Cardiac fibroblast (primary cell): ENCODE measurements around the gene LPCAT3.
"Not testable (repeated sequence)": the region's sequence is repeated elsewhere in the genome, so short reads cannot be mapped to it uniquely, and the experiment has no call there.

Source experiments
- DNase-seq, 2 donors: peaks; one replicate each; pipeline versions ENCODE4 v3.0.0 to v3.0.0-alpha.2; 2010; ENCODE audit warnings: low read depth in 2 of 2
- H3K4me3 ChIP-seq, 2 donors: replicated peaks in 1 of 2; 1 replicate in 1 of 2; 2 replicates in 1 of 2; pipeline ENCODE4 v1.5.1; 2011; ENCODE audit warnings: low read depth in 2 of 2, low read length in 2 of 2, mild to moderate bottlenecking in 2 of 2, moderate library complexity in 1 of 2
- TF ChIP-seq, protein P1 (sequence below): IDR thresholded peaks from one replicate; pipeline ENCODE4 v1.5.1; 2011; ENCODE audit warnings: low read depth, mild to moderate bottlenecking, low read length, inconsistent platforms

LPCAT3 gene

DNA sequence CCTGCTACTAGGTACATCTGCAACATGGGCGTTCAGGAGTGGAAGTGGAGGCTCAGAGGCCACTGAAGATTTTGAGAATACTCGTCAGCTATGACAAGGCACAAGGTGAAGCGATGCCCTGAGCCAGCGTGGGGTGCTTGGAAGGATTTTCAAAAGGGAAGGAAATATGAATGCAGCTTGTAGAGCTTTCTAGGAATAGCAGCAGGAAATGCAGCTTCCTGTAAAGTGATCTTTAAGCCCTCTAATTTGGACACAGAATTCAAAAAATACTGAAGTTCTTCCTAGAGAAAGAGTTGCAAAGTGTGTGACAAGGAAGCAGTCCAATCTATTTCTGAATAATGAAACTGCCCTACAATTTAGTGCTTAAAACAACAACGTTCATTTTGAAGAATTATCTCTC, 29.0 kb upstream of the LPCAT3 start:
- TF ChIP-seq, protein P1, sequence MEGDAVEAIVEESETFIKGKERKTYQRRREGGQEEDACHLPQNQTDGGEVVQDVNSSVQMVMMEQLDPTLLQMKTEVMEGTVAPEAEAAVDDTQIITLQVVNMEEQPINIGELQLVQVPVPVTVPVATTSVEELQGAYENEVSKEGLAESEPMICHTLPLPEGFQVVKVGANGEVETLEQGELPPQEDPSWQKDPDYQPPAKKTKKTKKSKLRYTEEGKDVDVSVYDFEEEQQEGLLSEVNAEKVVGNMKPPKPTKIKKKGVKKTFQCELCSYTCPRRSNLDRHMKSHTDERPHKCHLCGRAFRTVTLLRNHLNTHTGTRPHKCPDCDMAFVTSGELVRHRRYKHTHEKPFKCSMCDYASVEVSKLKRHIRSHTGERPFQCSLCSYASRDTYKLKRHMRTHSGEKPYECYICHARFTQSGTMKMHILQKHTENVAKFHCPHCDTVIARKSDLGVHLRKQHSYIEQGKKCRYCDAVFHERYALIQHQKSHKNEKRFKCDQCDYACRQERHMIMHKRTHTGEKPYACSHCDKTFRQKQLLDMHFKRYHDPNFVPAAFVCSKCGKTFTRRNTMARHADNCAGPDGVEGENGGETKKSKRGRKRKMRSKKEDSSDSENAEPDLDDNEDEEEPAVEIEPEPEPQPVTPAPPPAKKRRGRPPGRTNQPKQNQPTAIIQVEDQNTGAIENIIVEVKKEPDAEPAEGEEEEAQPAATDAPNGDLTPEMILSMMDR, result no peak
- no peak overlapping the region for H3K4me3 ChIP-seq
- no peak for DNase-seq

DNA sequence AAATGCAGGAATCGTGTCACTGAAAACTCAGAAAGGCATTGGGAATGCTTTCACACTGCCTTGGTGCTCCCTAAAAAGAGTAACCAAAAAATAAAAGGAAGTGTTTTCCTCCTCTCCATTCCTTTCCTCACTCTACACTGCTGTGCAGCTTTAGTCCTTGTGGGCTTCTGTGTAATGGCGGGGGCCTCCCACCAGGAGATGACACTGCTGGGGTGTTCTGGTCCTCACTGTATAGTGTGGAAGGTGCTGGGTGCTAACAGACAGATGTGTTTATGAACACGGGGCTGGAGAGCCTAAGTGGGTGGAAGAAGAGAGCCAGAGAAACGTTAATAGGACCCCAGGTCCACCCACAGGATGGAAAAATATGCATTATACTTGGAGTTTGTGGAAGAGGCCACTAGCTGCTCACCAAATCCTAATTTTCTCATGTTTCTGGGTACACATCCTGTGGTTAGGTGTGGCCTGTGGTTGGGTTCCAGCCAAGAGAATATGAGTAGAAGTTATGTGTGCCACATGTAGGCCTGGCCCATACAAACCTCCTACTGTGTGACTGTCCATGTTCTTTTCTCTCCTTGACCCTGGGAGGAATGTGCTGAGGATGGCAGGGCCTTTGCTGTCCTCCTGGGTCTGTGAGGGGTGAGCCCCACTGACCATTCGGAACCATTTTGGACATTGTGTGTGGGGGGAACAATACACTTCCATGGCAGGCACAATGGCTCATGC, 28.3 kb upstream of the LPCAT3 start:
- no peak for DNase-seq
- TF ChIP-seq, protein P1, result no peak
- H3K4me3 ChIP-seq, result no peak overlapping the region

DNA sequence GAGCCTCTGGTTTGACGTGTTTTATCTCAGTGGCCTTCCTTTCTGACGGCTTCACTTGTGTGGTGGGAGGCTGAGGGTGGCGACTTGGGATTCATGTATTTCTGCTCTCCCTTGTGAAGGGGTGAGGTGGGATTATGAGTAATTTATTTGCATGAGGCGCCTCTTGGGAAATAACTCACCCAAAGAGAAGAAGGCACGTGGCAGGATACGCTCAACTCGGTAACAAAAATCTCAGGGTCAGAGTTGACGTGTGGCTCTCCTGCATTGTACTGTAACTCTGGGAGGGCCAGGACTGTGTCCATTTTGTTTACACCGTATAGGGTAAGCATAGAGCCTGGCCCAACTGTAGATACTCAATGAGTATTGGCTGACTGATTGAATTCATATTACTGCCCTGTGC, 27.6 kb upstream of the LPCAT3 start:
- TF ChIP-seq, protein P1, result no peak
- H3K4me3 ChIP-seq, result no peak overlapping the region
- peak in 1 of 2 donors; percentile 15 for DNase-seq

DNA sequence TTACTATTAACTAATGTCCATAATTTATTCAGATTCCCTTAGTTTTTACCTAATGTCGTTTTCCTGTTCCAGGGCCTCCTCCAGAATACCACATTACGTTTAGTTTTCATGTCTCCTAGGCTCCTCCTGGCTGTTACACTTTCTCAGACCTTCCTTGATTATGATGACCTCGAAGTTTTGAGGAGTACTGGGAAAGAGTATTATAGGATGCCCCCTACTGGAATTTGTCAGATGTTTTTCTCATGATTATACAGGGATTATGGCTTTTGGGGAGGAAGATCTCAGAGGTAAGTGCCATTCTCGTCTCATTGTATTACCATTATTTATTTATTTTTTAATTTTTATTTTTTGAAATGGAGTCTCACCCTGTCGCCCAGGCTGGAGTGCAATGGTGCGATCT, 24.6 kb upstream of the LPCAT3 start:
- peak; percentile 64 to 66 for DNase-seq
- TF ChIP-seq, protein P1, result peak; percentile 50
- H3K4me3 ChIP-seq, result no peak overlapping the region

DNA sequence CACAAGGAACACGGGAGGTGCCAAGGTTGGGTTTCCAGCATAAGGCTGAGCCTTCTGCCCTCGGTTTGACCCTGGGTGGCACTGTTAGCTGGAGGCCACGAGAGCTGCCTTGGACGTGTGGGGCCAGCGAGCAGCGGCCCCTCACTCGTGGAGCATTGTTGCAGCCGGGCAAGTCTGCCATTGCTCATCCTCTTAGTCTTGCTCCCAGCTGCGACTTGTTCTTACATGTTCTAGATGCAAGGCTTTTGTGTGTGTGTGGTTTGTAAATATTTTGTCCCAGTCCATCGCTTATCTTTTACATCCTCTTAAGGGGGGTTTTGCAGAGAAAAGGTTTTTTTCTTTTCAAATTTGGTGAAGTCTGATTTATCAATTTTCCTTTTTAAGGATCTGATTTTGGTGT, 21.1 kb upstream of the LPCAT3 start:
- no peak overlapping the region for H3K4me3 ChIP-seq
- TF ChIP-seq, protein P1, result no peak
- DNase-seq, result no peak

DNA sequence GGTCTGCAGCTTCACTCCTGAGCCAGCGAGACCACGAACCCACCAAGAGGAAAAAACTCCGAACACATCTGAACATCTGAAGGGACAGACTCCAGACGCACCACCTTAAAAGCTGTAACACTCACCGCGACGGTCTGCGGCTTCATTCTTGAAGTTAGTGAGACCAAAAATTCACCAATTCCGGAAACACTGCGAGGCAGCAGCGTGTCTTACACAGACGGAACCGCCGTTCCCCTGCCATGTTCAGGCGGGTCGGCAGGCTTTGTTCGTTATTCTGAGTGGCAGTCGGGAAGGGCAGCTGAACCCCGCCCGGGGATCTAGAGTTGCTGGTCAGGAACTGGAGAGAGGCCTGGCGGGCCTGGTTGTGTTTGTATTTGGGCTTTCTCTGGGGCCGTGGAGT, 20.3 kb upstream of the LPCAT3 start:
- H3K4me3 ChIP-seq, result no peak overlapping the region
- no peak for DNase-seq
- TF ChIP-seq, protein P1, result no peak

DNA sequence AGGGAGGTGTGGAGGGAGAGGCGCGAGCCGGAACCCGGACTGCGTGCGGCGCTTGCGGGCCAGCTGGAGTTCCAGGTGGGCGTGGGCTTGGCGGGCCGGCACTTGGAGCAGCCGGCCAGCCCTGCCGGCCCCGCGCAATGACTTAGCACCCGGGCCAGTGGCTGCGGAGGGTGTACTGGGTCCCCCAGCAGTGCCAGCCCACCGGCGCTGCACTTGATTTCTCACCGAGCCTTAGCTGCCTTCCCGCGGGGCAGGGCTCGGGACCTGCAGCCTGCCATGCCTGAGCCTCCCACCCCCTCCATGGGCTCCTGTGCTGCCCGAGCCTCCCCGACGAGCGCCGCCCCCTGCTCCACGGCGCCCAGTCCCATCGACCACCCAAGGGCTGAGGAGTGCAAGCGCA, 19.1 kb upstream of the LPCAT3 start:
- not testable (repeated sequence) for H3K4me3 ChIP-seq, DNase-seq
